Astrocyte (in vitro differentiated cells and primary cell): ENCODE measurements around the gene HYAL2. TPM values are rescaled to one million over a fixed set of nuclear protein-coding genes. Genes with fewer than 3 reads are reported as not detected.

Experiments
- DNase-seq: peaks from one replicate; pipeline ENCODE4 v3.0.0-alpha.2; 2010; ENCODE audit warnings: low read depth
- FAIRE-seq: peaks from 2 replicates; lab custom pipeline; 2011; peaks lifted over from hg19 to GRCh38; lab: Jason Lieb, UNC
- H2AFZ ChIP-seq: 2 replicates; pipeline ENCODE4 v1.6.0; 2012; ENCODE audit warnings: low read depth, low read length, inconsistent platforms
- H3K27ac ChIP-seq: 2 replicates; pipeline ENCODE4 v1.5.1; 2011; ENCODE audit warnings: low read depth, low read length, inconsistent platforms
- H3K27me3 ChIP-seq: 2 replicates; pipeline ENCODE4 v1.6.0; 2011; ENCODE audit warnings: low read length, inconsistent platforms; ENCODE audit not compliant: insufficient read depth
- H3K36me3 ChIP-seq: 2 replicates; pipeline ENCODE4 v1.5.1; 2011; ENCODE audit warnings: low read length, inconsistent platforms; ENCODE audit not compliant: insufficient read depth
- H3K4me1 ChIP-seq: 2 replicates; pipeline ENCODE4 v1.5.1; 2011; ENCODE audit warnings: low read length, inconsistent platforms; ENCODE audit not compliant: insufficient read depth
- H3K4me2 ChIP-seq: 2 replicates; pipeline ENCODE4 v1.6.0; 2012; ENCODE audit warnings: low read length, inconsistent platforms
- H3K4me3 ChIP-seq: 2 replicates; pipeline ENCODE4 v1.5.1; 2011; ENCODE audit warnings: low read depth, mild to moderate bottlenecking, low read length, inconsistent platforms; ENCODE audit not compliant: insufficient read depth
- H3K79me2 ChIP-seq: 2 replicates; pipeline ENCODE4 v1.6.0; 2012; ENCODE audit warnings: mild to moderate bottlenecking, low read length, inconsistent platforms; ENCODE audit not compliant: insufficient read depth
- H3K9ac ChIP-seq: 2 replicates; pipeline ENCODE4 v1.6.0; 2012; ENCODE audit warnings: mild to moderate bottlenecking, low read length, inconsistent platforms
- H3K9me3 ChIP-seq: 2 replicates; pipeline ENCODE4 v1.5.1; 2012; ENCODE audit warnings: low read depth, mild to moderate bottlenecking, low read length, inconsistent platforms; ENCODE audit not compliant: insufficient read depth
- H4K20me1 ChIP-seq: 2 replicates; pipeline ENCODE4 v1.6.0; 2012; ENCODE audit warnings: low read length, inconsistent platforms; ENCODE audit not compliant: insufficient read depth
- H3K27ac Mint-ChIP-seq: one replicate; pipeline ENCODE4 v1.8.0; 2021; ENCODE audit warnings: mild to moderate bottlenecking, mixed read lengths; ENCODE audit not compliant: unreplicated experiment
- H3K27me3 Mint-ChIP-seq: one replicate; pipeline ENCODE4 v1.8.0; 2021; ENCODE audit warnings: low read depth, mixed read lengths; ENCODE audit not compliant: unreplicated experiment
- H3K36me3 Mint-ChIP-seq: one replicate; pipeline ENCODE4 v1.8.0; 2021; ENCODE audit warnings: low read depth, mixed read lengths; ENCODE audit not compliant: unreplicated experiment
- H3K4me1 Mint-ChIP-seq: one replicate; pipeline ENCODE4 v1.8.0; 2021; ENCODE audit warnings: low read depth, mixed read lengths; ENCODE audit not compliant: unreplicated experiment
- H3K4me3 Mint-ChIP-seq: one replicate; pipeline ENCODE4 v1.8.0; 2021; ENCODE audit warnings: mild to moderate bottlenecking, moderate library complexity, mixed read lengths; ENCODE audit not compliant: unreplicated experiment
- H3K9me3 Mint-ChIP-seq: one replicate; pipeline ENCODE4 v1.8.0; 2021; ENCODE audit warnings: mild to moderate bottlenecking, mixed read lengths; ENCODE audit not compliant: unreplicated experiment
- EZH2 ChIP-seq: IDR thresholded peaks from 2 replicates; pipeline ENCODE4 v1.6.1; 2012; ENCODE audit warnings: mild to moderate bottlenecking, low read length, inconsistent platforms; ENCODE audit not compliant: insufficient read depth
- total RNA-seq: library from RNA; stranded (reverse); gene quantifications from 2 replicates; pipeline ENCODE4 v1.2.1, GENCODE V29; 2021
- TF ChIP-seq, protein P1 (sequence below): IDR thresholded peaks from 2 replicates; pipeline ENCODE4 v1.5.1; 2011; ENCODE audit warnings: low read depth, mild to moderate bottlenecking, inconsistent platforms, low read length, moderate library complexity; ENCODE audit not compliant: insufficient read depth

HYAL2 gene
- total RNA-seq, 1 donor from 2014 or later: 42.9 TPM

DNA sequence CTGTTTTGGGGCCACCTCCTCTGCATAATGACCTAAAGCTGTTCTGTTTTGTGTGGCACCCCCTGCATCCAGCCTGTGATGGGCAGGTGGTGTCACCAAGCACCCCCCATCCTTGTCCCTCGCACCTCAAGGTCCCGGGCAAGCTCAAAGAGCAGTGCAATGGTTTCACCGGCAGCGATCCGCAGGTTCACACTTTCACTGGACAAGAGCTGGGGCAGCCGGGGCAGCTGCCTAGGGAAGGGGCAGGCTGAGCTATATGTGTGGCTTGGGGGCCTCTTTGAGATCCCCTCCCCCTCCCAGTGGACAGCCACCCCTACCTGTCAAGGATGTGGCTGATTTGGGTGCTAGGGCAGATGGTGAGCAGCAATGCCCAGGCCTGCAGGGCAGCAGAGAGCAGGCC lies 33.4 kb downstream of the HYAL2 start:
- TF ChIP-seq, protein P1, sequence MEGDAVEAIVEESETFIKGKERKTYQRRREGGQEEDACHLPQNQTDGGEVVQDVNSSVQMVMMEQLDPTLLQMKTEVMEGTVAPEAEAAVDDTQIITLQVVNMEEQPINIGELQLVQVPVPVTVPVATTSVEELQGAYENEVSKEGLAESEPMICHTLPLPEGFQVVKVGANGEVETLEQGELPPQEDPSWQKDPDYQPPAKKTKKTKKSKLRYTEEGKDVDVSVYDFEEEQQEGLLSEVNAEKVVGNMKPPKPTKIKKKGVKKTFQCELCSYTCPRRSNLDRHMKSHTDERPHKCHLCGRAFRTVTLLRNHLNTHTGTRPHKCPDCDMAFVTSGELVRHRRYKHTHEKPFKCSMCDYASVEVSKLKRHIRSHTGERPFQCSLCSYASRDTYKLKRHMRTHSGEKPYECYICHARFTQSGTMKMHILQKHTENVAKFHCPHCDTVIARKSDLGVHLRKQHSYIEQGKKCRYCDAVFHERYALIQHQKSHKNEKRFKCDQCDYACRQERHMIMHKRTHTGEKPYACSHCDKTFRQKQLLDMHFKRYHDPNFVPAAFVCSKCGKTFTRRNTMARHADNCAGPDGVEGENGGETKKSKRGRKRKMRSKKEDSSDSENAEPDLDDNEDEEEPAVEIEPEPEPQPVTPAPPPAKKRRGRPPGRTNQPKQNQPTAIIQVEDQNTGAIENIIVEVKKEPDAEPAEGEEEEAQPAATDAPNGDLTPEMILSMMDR: no peak
- TF ChIP-seq EZH2: no peak
- Histone ChIP-seq H3K36me3 (peaks cover 14% of the 10 kb centered on the region), H3K9me3 (no peaks in the 10 kb centered on the region), H3K4me1 (peaks cover 14% of the 10 kb centered on the region), H3K27ac (no peak overlapping the region), H3K4me3 (no peak overlapping the region), H3K4me2 (no peak overlapping the region), H4K20me1 (peaks cover 7% of the 10 kb centered on the region), H3K9ac (no peak overlapping the region), H3K79me2 (peaks cover 32% of the 10 kb centered on the region), H2AFZ (no peak overlapping the region), H3K27me3 (no peaks in the 10 kb centered on the region)
- no peak for FAIRE-seq
- H3K36me3 Mint-ChIP-seq: no peaks in the 10 kb centered on the region
- H3K27me3 Mint-ChIP-seq: no peaks in the 10 kb centered on the region
- H3K4me1 Mint-ChIP-seq: peaks cover 7% of the 10 kb centered on the region
- H3K27ac Mint-ChIP-seq: no peak overlapping the region
- H3K4me3 Mint-ChIP-seq: no peak overlapping the region
- DNase-seq: no peak
- H3K9me3 Mint-ChIP-seq: no peaks in the 10 kb centered on the region

DNA sequence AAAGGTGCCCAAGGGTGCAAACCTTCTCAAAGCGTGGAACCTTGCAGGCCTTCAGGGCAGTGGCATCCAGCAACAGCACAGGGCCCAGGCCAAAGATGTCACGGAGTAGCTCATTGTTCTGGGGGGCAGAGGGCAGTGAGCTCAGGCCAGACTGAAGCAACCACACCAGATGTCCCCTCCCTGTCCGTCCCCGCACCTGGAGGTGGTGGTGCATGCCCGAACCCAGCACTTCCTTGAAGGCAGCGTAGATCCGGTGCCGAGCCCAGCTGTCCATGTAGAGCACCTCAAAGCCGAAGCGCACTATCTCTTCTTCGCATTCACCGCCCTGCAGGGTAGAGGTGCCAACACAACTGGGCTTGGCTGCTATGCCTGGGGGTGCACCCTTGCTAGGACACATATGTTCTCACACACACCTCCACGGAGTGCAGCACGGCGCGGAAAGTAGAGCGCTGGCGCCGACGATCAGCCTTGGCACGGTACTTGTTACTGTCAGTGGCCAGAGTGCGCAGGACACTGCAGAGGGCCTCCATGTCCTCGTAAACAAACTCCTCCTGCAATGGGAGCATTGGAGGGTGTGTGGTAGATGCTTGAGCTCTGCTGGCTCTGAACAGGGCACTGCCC lies 34.0 kb downstream of the HYAL2 start:
- H3K4me2 ChIP-seq: no peak overlapping the region
- peaks cover 7% of the 10 kb centered on the region for H4K20me1 ChIP-seq
- H3K4me1 Mint-ChIP-seq: peaks cover 7% of the 10 kb centered on the region
- H3K4me1 ChIP-seq: peaks cover 14% of the 10 kb centered on the region
- no peak for DNase-seq
- H3K4me3 ChIP-seq: no peak overlapping the region
- H3K27me3 Mint-ChIP-seq: no peaks in the 10 kb centered on the region
- H2AFZ ChIP-seq: no peak overlapping the region
- FAIRE-seq: no peak
- H3K27me3 ChIP-seq: no peaks in the 10 kb centered on the region
- no peaks in the 10 kb centered on the region for H3K9me3 ChIP-seq
- no peak overlapping the region for H3K4me3 Mint-ChIP-seq
- no peaks in the 10 kb centered on the region for H3K36me3 Mint-ChIP-seq
- no peak overlapping the region for H3K9ac ChIP-seq
- H3K9me3 Mint-ChIP-seq: no peaks in the 10 kb centered on the region
- no peak for TF ChIP-seq EZH2
- TF ChIP-seq, protein P1: no peak
- H3K36me3 ChIP-seq: peaks cover 14% of the 10 kb centered on the region
- no peak overlapping the region for H3K27ac ChIP-seq
- H3K27ac Mint-ChIP-seq: no peak overlapping the region
- H3K79me2 ChIP-seq: peaks cover 32% of the 10 kb centered on the region

DNA sequence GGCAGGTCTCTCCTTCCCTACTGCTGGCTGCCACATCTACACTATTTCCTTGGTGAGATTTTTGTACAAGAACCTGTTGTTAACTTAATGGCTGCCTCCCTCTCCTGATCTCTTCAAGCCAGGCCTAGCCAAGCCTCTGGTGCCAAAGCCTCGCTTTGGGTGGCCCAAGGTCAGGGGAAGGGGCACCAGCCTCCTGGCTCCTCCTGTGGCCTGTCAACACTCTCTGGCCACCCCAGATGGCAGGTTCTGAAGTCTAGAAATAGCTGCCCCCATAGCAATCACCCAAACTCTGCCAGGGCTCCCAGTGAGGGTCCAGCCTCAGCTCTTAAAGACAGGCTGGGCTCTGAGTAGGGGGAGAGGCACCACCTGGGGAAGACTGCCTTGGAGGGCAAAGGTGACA lies 35.3 kb downstream of the HYAL2 start:
- H3K4me1 Mint-ChIP-seq: peaks cover 3% of the 10 kb centered on the region
- DNase-seq (no peak), FAIRE-seq (no peak)
- Histone ChIP-seq H3K79me2 (peaks cover 32% of the 10 kb centered on the region), H3K9ac (no peak overlapping the region), H3K27me3 (no peaks in the 10 kb centered on the region), H4K20me1 (peaks cover 7% of the 10 kb centered on the region), H3K4me3 (no peak overlapping the region), H3K4me2 (no peak overlapping the region), H3K36me3 (peaks cover 14% of the 10 kb centered on the region), H3K27ac (no peak overlapping the region), H3K9me3 (no peaks in the 10 kb centered on the region), H3K4me1 (peaks cover 9% of the 10 kb centered on the region), H2AFZ (no peak overlapping the region)
- no peaks in the 10 kb centered on the region for H3K36me3 Mint-ChIP-seq
- H3K27me3 Mint-ChIP-seq: no peaks in the 10 kb centered on the region
- peak overlapping the region; percentile 53 for H3K27ac Mint-ChIP-seq
- H3K4me3 Mint-ChIP-seq: no peak overlapping the region
- TF ChIP-seq, protein P1: no peak
- no peak for TF ChIP-seq EZH2
- no peaks in the 10 kb centered on the region for H3K9me3 Mint-ChIP-seq
